Body of pancreas (tissue), 4 donors: ENCODE measurements around the gene LRP8.

Source experiments
- POLR2A ChIP-seq, 3 donors: fragments of 450-650 bp; IDR thresholded peaks; one replicate each; pipeline ENCODE4 v1.6.1; 2016; ENCODE audit warnings: antibody characterized with exemption in 3 of 3, mild to moderate bottlenecking in 2 of 3
- TF ChIP-seq, protein P1 (sequence below), 7 experiments: fragments of 450-650 bp in 4 of 7; fragments of 200-600 bp in 3 of 7; sonication (generic) in 3 of 7; IDR thresholded peaks; one replicate each; pipeline ENCODE4 v1.5.1; 2016 to 2019; ENCODE audit warnings: antibody characterized with exemption in 7 of 7

DNA sequence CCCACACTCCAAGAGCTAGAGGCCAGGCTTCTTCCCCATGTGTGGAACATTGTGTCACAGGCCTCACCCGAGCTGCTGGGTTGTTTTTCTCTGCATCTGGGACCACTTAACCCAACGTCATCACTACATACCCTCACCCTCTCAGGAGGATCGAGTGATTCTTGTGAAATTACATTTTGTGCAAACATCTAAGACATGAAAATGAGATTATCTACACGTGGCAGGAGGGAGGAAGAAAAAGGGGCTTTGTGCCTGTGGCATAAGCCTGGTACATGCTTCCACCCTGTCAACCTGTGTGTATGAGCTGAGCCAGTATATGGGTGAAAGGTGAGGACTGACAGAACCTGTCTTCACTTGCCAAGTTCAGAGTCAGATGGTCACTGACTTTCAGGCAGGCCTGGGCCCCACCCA, 129.6 kb downstream of the LRP8 start:
- TF ChIP-seq, protein P1, sequence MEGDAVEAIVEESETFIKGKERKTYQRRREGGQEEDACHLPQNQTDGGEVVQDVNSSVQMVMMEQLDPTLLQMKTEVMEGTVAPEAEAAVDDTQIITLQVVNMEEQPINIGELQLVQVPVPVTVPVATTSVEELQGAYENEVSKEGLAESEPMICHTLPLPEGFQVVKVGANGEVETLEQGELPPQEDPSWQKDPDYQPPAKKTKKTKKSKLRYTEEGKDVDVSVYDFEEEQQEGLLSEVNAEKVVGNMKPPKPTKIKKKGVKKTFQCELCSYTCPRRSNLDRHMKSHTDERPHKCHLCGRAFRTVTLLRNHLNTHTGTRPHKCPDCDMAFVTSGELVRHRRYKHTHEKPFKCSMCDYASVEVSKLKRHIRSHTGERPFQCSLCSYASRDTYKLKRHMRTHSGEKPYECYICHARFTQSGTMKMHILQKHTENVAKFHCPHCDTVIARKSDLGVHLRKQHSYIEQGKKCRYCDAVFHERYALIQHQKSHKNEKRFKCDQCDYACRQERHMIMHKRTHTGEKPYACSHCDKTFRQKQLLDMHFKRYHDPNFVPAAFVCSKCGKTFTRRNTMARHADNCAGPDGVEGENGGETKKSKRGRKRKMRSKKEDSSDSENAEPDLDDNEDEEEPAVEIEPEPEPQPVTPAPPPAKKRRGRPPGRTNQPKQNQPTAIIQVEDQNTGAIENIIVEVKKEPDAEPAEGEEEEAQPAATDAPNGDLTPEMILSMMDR (IDR thresholded peaks at IDR 0.05) = no peak
- peak in 1 of 3 donors; percentile 5 for TF ChIP-seq POLR2A (IDR thresholded peaks at IDR 0.05)
